ENCODE results near the gene CEACAM16.

Gene CEACAM16

GRCh38 chr19:44757735-44758505 is 59.0 kb downstream of the CEACAM16 start:
- no peak overlapping the region for H3K27ac ChIP-seq (ENCODE audit: low read depth, low read length)

GRCh38 chr19:44758596-44758995 is 59.6 kb downstream of the CEACAM16 start:
- no peaks in the 10 kb centered on the region for H3K9me3 ChIP-seq (ENCODE audit: control insufficient read depth, insufficient read depth, low read length)
- peaks cover 25% of the 10 kb centered on the region for H3K36me3 ChIP-seq (ENCODE audit: control insufficient read depth, low read length)
- H3F3A ChIP-seq (ENCODE audit: control insufficient read depth, insufficient read depth): peaks cover 3% of the 10 kb centered on the region
- no peaks in the 10 kb centered on the region; the same call in 1 of the 2 replicates for H3K27me3 ChIP-seq (ENCODE audit: control insufficient read depth, low read length)
- no peak overlapping the region for H3K27ac ChIP-seq (ENCODE audit: low read depth, low read length)
- TF ChIP-seq CTCF (IDR thresholded peaks at IDR 0.05; ENCODE audit: low read depth, low read length, poor library complexity, severe bottlenecking): no peak
- TF ChIP-seq EZH2phosphoT487 (IDR thresholded peaks at IDR 0.05; ENCODE audit: borderline replicate concordance, low read length): no peak
- peaks cover 11% of the 10 kb centered on the region for H3K79me2 ChIP-seq (ENCODE audit: control insufficient read depth, low read length)
- no peak overlapping the region for H3K4me3 ChIP-seq (ENCODE audit: low read length)
- H3K9me2 ChIP-seq (replicated peaks; ENCODE audit: control insufficient read depth, low read length): no peaks in the 10 kb centered on the region
- no peak overlapping the region for H3K4me2 ChIP-seq (ENCODE audit: low read length)
- H3K4me1 ChIP-seq (ENCODE audit: control insufficient read depth, low read length): peaks cover 18% of the 10 kb centered on the region
- H4K20me1 ChIP-seq (ENCODE audit: control insufficient read depth, insufficient read depth, low read depth, low read length): no peaks in the 10 kb centered on the region

More at GRCh38 chr19:44757735-44758505, 59.0 kb downstream of the CEACAM16 start:
- no peaks in the 10 kb centered on the region for H3K9me2 ChIP-seq (replicated peaks; ENCODE audit: control insufficient read depth, low read length)
- peaks cover 27% of the 10 kb centered on the region for H3K36me3 ChIP-seq (ENCODE audit: control insufficient read depth, low read length)
- no peaks in the 10 kb centered on the region; the same call in 1 of the 2 replicates for H3K27me3 ChIP-seq (ENCODE audit: control insufficient read depth, low read length)
- peaks cover 11% of the 10 kb centered on the region for H3K79me2 ChIP-seq (ENCODE audit: control insufficient read depth, low read length)
- H4K20me1 ChIP-seq (ENCODE audit: control insufficient read depth, insufficient read depth, low read depth, low read length): no peaks in the 10 kb centered on the region
- TF ChIP-seq EZH2phosphoT487 (IDR thresholded peaks at IDR 0.05; ENCODE audit: borderline replicate concordance, low read length) (no peak), CTCF (IDR thresholded peaks at IDR 0.05; ENCODE audit: low read depth, low read length, poor library complexity, severe bottlenecking) (no peak)
- peaks cover 21% of the 10 kb centered on the region for H3K4me1 ChIP-seq (ENCODE audit: control insufficient read depth, low read length)
- no peak overlapping the region for H3K4me2 ChIP-seq (ENCODE audit: low read length)
- peaks cover 5% of the 10 kb centered on the region for H3F3A ChIP-seq (ENCODE audit: control insufficient read depth, insufficient read depth)
- H3K4me3 ChIP-seq (ENCODE audit: low read length): no peak overlapping the region
- H3K9me3 ChIP-seq (ENCODE audit: control insufficient read depth, insufficient read depth, low read length): no peaks in the 10 kb centered on the region

GRCh38 chr19:44759083-44759804 is 60.3 kb downstream of the CEACAM16 start:
- H3K79me2 ChIP-seq (ENCODE audit: control insufficient read depth, low read length): peaks cover 11% of the 10 kb centered on the region
- H3K9me3 ChIP-seq (ENCODE audit: control insufficient read depth, insufficient read depth, low read length): no peaks in the 10 kb centered on the region

More at GRCh38 chr19:44759083-44759804, 60.3 kb downstream of the CEACAM16 start:
- Histone ChIP-seq H3K27ac (ENCODE audit: low read depth, low read length) (no peak overlapping the region), H4K20me1 (ENCODE audit: control insufficient read depth, insufficient read depth, low read depth, low read length) (no peaks in the 10 kb centered on the region), H3K4me2 (ENCODE audit: low read length) (no peak overlapping the region), H3K4me3 (ENCODE audit: low read length) (no peak overlapping the region), H3K4me1 (ENCODE audit: control insufficient read depth, low read length) (peaks cover 17% of the 10 kb centered on the region), H3K9me2 (replicated peaks; ENCODE audit: control insufficient read depth, low read length) (no peaks in the 10 kb centered on the region), H3K27me3 (ENCODE audit: control insufficient read depth, low read length) (no peaks in the 10 kb centered on the region; the same call in 1 of the 2 replicates), H3F3A (ENCODE audit: control insufficient read depth, insufficient read depth) (no peaks in the 10 kb centered on the region), H3K36me3 (ENCODE audit: control insufficient read depth, low read length) (peaks cover 21% of the 10 kb centered on the region)
- TF ChIP-seq EZH2phosphoT487 (IDR thresholded peaks at IDR 0.05; ENCODE audit: borderline replicate concordance, low read length) (no peak), CTCF (IDR thresholded peaks at IDR 0.05; ENCODE audit: low read depth, low read length, poor library complexity, severe bottlenecking) (no peak)
